Glomerular visceral epithelial cell (primary cell): Measurements from ENCODE around the gene UXS1.
A peak's percentile ranks its signal among the peaks of the same experiment; 100 is the strongest.

ENCODE experiments used
- DNase-seq: peaks from one replicate; pipeline ENCODE4 v3.0.0-alpha.2; 2016; ENCODE audit errors: extremely low spot score

Gene UXS1

GRCh38 chr2:106189325-106189724, 4.8 kb downstream of the UXS1 start:
- no peak for DNase-seq

- DNase-seq: no peak
These were observed 6.7 kb downstream of the UXS1 start for GRCh38 chr2:106187273-106187891.

- no peak for DNase-seq
These were observed 8.5 kb downstream of the UXS1 start for GRCh38 chr2:106185475-106186184.

GRCh38 chr2:106184857-106185256, 9.2 kb downstream of the UXS1 start:
- DNase-seq: no peak

GRCh38 chr2:106184394-106184793, 9.7 kb downstream of the UXS1 start:
- no peak for DNase-seq

GRCh38 chr2:106183101-106183696, 10.9 kb downstream of the UXS1 start:
- no peak for DNase-seq

GRCh38 chr2:106181064-106181463, 13.0 kb downstream of the UXS1 start:
- DNase-seq: no peak

- no peak for DNase-seq
These were observed 13.5 kb downstream of the UXS1 start for GRCh38 chr2:106180602-106181001.

GRCh38 chr2:106178716-106179115, 15.4 kb downstream of the UXS1 start:
- no peak for DNase-seq

- DNase-seq: no peak
These were observed 16.5 kb downstream of the UXS1 start for GRCh38 chr2:106177581-106177980.

GRCh38 chr2:106176446-106177099, 17.5 kb downstream of the UXS1 start:
- DNase-seq: no peak

GRCh38 chr2:106175086-106175850, 18.8 kb downstream of the UXS1 start:
- peak; percentile 25 for DNase-seq

GRCh38 chr2:106174056-106174455, 20.0 kb downstream of the UXS1 start:
- no peak for DNase-seq

- DNase-seq: no peak
These were observed 21.5 kb downstream of the UXS1 start for GRCh38 chr2:106172649-106173048.

- DNase-seq: no peak
These were observed 25.4 kb downstream of the UXS1 start for GRCh38 chr2:106168657-106169056.

GRCh38 chr2:106167067-106167466, 27.0 kb downstream of the UXS1 start:
- no peak for DNase-seq

GRCh38 chr2:106165561-106165960, 28.5 kb downstream of the UXS1 start:
- DNase-seq: no peak

- DNase-seq: no peak
These were observed 29.1 kb downstream of the UXS1 start for GRCh38 chr2:106165029-106165428.

GRCh38 chr2:106163948-106164545, 30.1 kb downstream of the UXS1 start:
- peak; percentile 43 for DNase-seq

- peak; percentile 88 for DNase-seq
These were observed 31.9 kb downstream of the UXS1 start for GRCh38 chr2:106161938-106162820.

GRCh38 chr2:106161341-106161740, 32.8 kb downstream of the UXS1 start:
- DNase-seq: no peak
